ENCODE results near the gene ZDHHC13. TPM values are rescaled to one million over a fixed set of nuclear protein-coding genes. Genes with fewer than 3 reads are reported as not detected.
A peak's percentile ranks its signal among the peaks of the same experiment; 100 is the strongest.

Gene ZDHHC13
- polyA plus RNA-seq, 1 donor (not counting 4 experiments of a cell fraction or from before 2014, with no cell fraction given) = 24.1 TPM

GRCh38 chr11:19080579-19080993 lies 36.4 kb upstream of the ZDHHC13 start:
- H3K79me2 ChIP-seq (ENCODE audit: control insufficient read depth, insufficient read depth, low read length) = no peaks in the 10 kb centered on the region
- no peaks in the 10 kb centered on the region for H4K20me1 ChIP-seq (ENCODE audit: control insufficient read depth, extremely low read depth, insufficient read depth, low read length)
- H3K27me3 ChIP-seq (ENCODE audit: control insufficient read depth, extremely low read depth, insufficient read depth, low read length) = no peaks in the 10 kb centered on the region
- no peak overlapping the region for H2AFZ ChIP-seq (ENCODE audit: control insufficient read depth, low read length)
- no peaks in the 10 kb centered on the region for H3K36me3 ChIP-seq (ENCODE audit: control insufficient read depth in 2 of 2, extremely low read depth in 1 of 2, insufficient read depth in 2 of 2, low read length in 2 of 2)
- dilution Hi-C loops (cut with MboI; ENCODE audit: extremely low pct_ligation_motif_present, low sequenced_read_pairs) = no loop called here
- H3K9ac ChIP-seq (ENCODE audit: control insufficient read depth, extremely low read depth, insufficient read depth, low read length) = no peak overlapping the region
- no peak overlapping the region for H3K4me3 ChIP-seq (ENCODE audit: control insufficient read depth in 2 of 3, extremely low read depth in 1 of 3, insufficient read depth in 2 of 3, low read depth in 1 of 3, low read length in 3 of 3)
- H3K27ac ChIP-seq (ENCODE audit: control insufficient read depth, insufficient read depth, low read length) = peak overlapping the region; percentile 80
- no peaks in the 10 kb centered on the region for H3K9me1 ChIP-seq (ENCODE audit: control insufficient read depth, extremely low read depth, insufficient read depth, low read length)
- peak overlapping the region; percentile 70 for H3K4me2 ChIP-seq (ENCODE audit: control insufficient read depth, extremely low read depth, insufficient read depth, low read depth, low read length)
- peaks cover 24% of the 10 kb centered on the region for H3K4me1 ChIP-seq (ENCODE audit: control insufficient read depth, extremely low read depth, insufficient read depth, low read length)
- TF ChIP-seq, protein P1, sequence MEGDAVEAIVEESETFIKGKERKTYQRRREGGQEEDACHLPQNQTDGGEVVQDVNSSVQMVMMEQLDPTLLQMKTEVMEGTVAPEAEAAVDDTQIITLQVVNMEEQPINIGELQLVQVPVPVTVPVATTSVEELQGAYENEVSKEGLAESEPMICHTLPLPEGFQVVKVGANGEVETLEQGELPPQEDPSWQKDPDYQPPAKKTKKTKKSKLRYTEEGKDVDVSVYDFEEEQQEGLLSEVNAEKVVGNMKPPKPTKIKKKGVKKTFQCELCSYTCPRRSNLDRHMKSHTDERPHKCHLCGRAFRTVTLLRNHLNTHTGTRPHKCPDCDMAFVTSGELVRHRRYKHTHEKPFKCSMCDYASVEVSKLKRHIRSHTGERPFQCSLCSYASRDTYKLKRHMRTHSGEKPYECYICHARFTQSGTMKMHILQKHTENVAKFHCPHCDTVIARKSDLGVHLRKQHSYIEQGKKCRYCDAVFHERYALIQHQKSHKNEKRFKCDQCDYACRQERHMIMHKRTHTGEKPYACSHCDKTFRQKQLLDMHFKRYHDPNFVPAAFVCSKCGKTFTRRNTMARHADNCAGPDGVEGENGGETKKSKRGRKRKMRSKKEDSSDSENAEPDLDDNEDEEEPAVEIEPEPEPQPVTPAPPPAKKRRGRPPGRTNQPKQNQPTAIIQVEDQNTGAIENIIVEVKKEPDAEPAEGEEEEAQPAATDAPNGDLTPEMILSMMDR (optimal IDR thresholded peaks at IDR 0.05 in 1 of 3, IDR thresholded peaks at IDR 0.05 in 1 of 3, conservative IDR thresholded peaks at IDR 0.05 in 1 of 3; ENCODE audit: extremely low read depth in 1 of 3, insufficient read depth in 2 of 3, low read length in 3 of 3) = no peak
- no peak for TF ChIP-seq EZH2 (IDR thresholded peaks at IDR 0.05; ENCODE audit: low read length)
- no peaks in the 10 kb centered on the region for H3K9me3 ChIP-seq (ENCODE audit: control insufficient read depth, low read depth, low read length)
- peak; percentile 71 for FAIRE-seq
- DNase-seq (ENCODE audit: low read depth, low spot score) = peak; percentile 38

- H3K27ac ChIP-seq (ENCODE audit: control insufficient read depth, insufficient read depth, low read length) = no peak overlapping the region
- H3K36me3 ChIP-seq (ENCODE audit: control insufficient read depth in 2 of 2, extremely low read depth in 1 of 2, insufficient read depth in 2 of 2, low read length in 2 of 2) = no peaks in the 10 kb centered on the region
- H3K9me3 ChIP-seq (ENCODE audit: control insufficient read depth, low read depth, low read length) = no peaks in the 10 kb centered on the region
- DNase-seq (ENCODE audit: low read depth, low spot score) (no peak), FAIRE-seq (no peak)
- H3K27me3 ChIP-seq (ENCODE audit: control insufficient read depth, extremely low read depth, insufficient read depth, low read length) = no peaks in the 10 kb centered on the region
- no peaks in the 10 kb centered on the region for H3K9me1 ChIP-seq (ENCODE audit: control insufficient read depth, extremely low read depth, insufficient read depth, low read length)
- no peak overlapping the region for H2AFZ ChIP-seq (ENCODE audit: control insufficient read depth, low read length)
- H3K4me3 ChIP-seq (ENCODE audit: control insufficient read depth in 2 of 3, extremely low read depth in 1 of 3, insufficient read depth in 2 of 3, low read depth in 1 of 3, low read length in 3 of 3) = no peak overlapping the region
- no peak overlapping the region for H3K4me2 ChIP-seq (ENCODE audit: control insufficient read depth, extremely low read depth, insufficient read depth, low read depth, low read length)
- dilution Hi-C loops (cut with MboI; ENCODE audit: extremely low pct_ligation_motif_present, low sequenced_read_pairs) = no loop called here
- peaks cover 22% of the 10 kb centered on the region for H3K4me1 ChIP-seq (ENCODE audit: control insufficient read depth, extremely low read depth, insufficient read depth, low read length)
- no peak overlapping the region for H3K9ac ChIP-seq (ENCODE audit: control insufficient read depth, extremely low read depth, insufficient read depth, low read length)
- TF ChIP-seq, protein P1 (optimal IDR thresholded peaks at IDR 0.05 in 1 of 3, IDR thresholded peaks at IDR 0.05 in 1 of 3, conservative IDR thresholded peaks at IDR 0.05 in 1 of 3; ENCODE audit: extremely low read depth in 1 of 3, insufficient read depth in 2 of 3, low read length in 3 of 3) = no peak
- TF ChIP-seq EZH2 (IDR thresholded peaks at IDR 0.05; ENCODE audit: low read length) = no peak
- H4K20me1 ChIP-seq (ENCODE audit: control insufficient read depth, extremely low read depth, insufficient read depth, low read length) = no peaks in the 10 kb centered on the region
- H3K79me2 ChIP-seq (ENCODE audit: control insufficient read depth, insufficient read depth, low read length) = no peaks in the 10 kb centered on the region
Measured at GRCh38 chr11:19083166-19083565, 33.8 kb upstream of the ZDHHC13 start.
